Mononuclear cell (primary cell): ENCODE measurements around the gene MS4A13. TPM values are rescaled to one million over a fixed set of nuclear protein-coding genes. Genes with fewer than 3 reads are reported as not detected.

Experiments
- total RNA-seq: library from RNA; depleted of rRNA; stranded (reverse); fragments of >200 nt; gene quantifications from one replicate; pipeline ENCODE4 v1.2.3, GENCODE V29; 2012

Gene MS4A13
- total RNA-seq, 1 donor = not detected

Other genes with a start within 250 kb of the MS4A13 start
- 3.0 TPM for gene MS4A4A, start 234.7 kb upstream of the MS4A13 start, total RNA-seq
- gene MS4A6E, start 188.1 kb upstream of the MS4A13 start, total RNA-seq = not detected
- gene MS4A7, start 136.9 kb upstream of the MS4A13 start, total RNA-seq = 28.7 TPM
- 1.2 TPM for gene MS4A14, start 118.9 kb upstream of the MS4A13 start, total RNA-seq
- not detected for gene MS4A5, start 85.8 kb upstream of the MS4A13 start, total RNA-seq
- gene MS4A1, start 59.5 kb upstream of the MS4A13 start, total RNA-seq = 145 TPM
- not detected for gene MS4A12, start 22.6 kb upstream of the MS4A13 start, total RNA-seq
- not detected for gene MS4A8, start 184.2 kb downstream of the MS4A13 start, total RNA-seq
- gene MS4A18, start 209.3 kb downstream of the MS4A13 start, total RNA-seq = not detected
- not detected for gene MS4A15, start 241.5 kb downstream of the MS4A13 start, total RNA-seq